H9 (cell line): ENCODE results near the gene BMP8A. TPM values are rescaled to one million over a fixed set of nuclear protein-coding genes. Genes with fewer than 3 reads are reported as not detected.

Experiments used
- DNase-seq: peaks from one replicate; pipeline ENCODE4 v3.0.0-alpha.2; 2017
- H2AFZ ChIP-seq: one replicate; pipeline ENCODE4 v1.6.1; 2013; ENCODE audit warnings: mild to moderate bottlenecking, low read length, control low read depth, moderate library complexity
- H2AK5ac ChIP-seq: 2 replicates; pipeline ENCODE4 v1.6.1; 2013; ENCODE audit warnings: low read length, control low read depth, mixed read lengths; ENCODE audit not compliant: insufficient read length
- H2BK120ac ChIP-seq: one replicate; pipeline ENCODE4 v1.6.1; 2013; ENCODE audit warnings: low read depth, mild to moderate bottlenecking, low read length, control low read depth, inconsistent platforms; ENCODE audit not compliant: poor library complexity, severe bottlenecking
- H2BK12ac ChIP-seq: 2 replicates; pipeline ENCODE4 v1.6.1; 2013; ENCODE audit warnings: low read length, control low read depth, mixed read lengths, low read depth; ENCODE audit not compliant: insufficient read length
- H2BK15ac ChIP-seq: 2 replicates; pipeline ENCODE4 v1.6.1; 2013; ENCODE audit warnings: low read depth, low read length, control low read depth
- H2BK20ac ChIP-seq: one replicate; pipeline ENCODE4 v1.6.1; 2013; ENCODE audit warnings: low read depth, mild to moderate bottlenecking, low read length, control low read depth, inconsistent platforms; ENCODE audit not compliant: poor library complexity, severe bottlenecking
- H2BK5ac ChIP-seq: 2 replicates; pipeline ENCODE4 v1.6.1; 2013; ENCODE audit warnings: low read length, control low read depth, mixed read lengths; ENCODE audit not compliant: insufficient read length
- H3K14ac ChIP-seq: 2 replicates; pipeline ENCODE4 v1.6.1; 2013; ENCODE audit warnings: low read length, control low read depth; ENCODE audit not compliant: insufficient read depth
- H3K18ac ChIP-seq: 2 replicates; pipeline ENCODE4 v1.6.1; 2013; ENCODE audit warnings: low read depth, mild to moderate bottlenecking, mixed read lengths, low read length, control low read depth; ENCODE audit not compliant: insufficient read length
- H3K23ac ChIP-seq: 2 replicates; pipeline ENCODE4 v1.6.1; 2013; ENCODE audit warnings: low read length, control low read depth, mixed read lengths, low read depth; ENCODE audit not compliant: insufficient read length
- H3K23me2 ChIP-seq: 2 replicates; pipeline ENCODE4 v1.6.1; 2013; ENCODE audit warnings: low read depth, mild to moderate bottlenecking, mixed read lengths, low read length, control low read depth; ENCODE audit not compliant: insufficient read length, poor library complexity, severe bottlenecking
- H3K27ac ChIP-seq: 2 replicates; pipeline ENCODE4 v1.5.1; 2013; ENCODE audit warnings: low read length, control low read depth, mixed read lengths, low read depth; ENCODE audit not compliant: insufficient read length
- H3K27me3 ChIP-seq: 2 replicates; pipeline ENCODE4 v1.6.1; 2013; ENCODE audit warnings: low read length, control low read depth, inconsistent platforms; ENCODE audit not compliant: insufficient read depth
- H3K4ac ChIP-seq: 2 replicates; pipeline ENCODE4 v1.6.1; 2013; ENCODE audit warnings: low read depth, mild to moderate bottlenecking, control low read depth, inconsistent platforms, low read length, moderate library complexity
- H3K4me1 ChIP-seq: 2 replicates; pipeline ENCODE4 v1.6.1; 2013; ENCODE audit warnings: low read length, control low read depth, inconsistent platforms; ENCODE audit not compliant: insufficient read depth
- H3K4me2 ChIP-seq: 2 replicates; pipeline ENCODE4 v1.6.1; 2013; ENCODE audit warnings: low read length, control low read depth, mixed read lengths; ENCODE audit not compliant: insufficient read length, insufficient read depth
- H3K56ac ChIP-seq: 2 replicates; pipeline ENCODE4 v1.6.1; 2013; ENCODE audit warnings: low read depth, mild to moderate bottlenecking, mixed read lengths, low read length, control low read depth; ENCODE audit not compliant: insufficient read length
- H3K79me1 ChIP-seq: 2 replicates; pipeline ENCODE4 v1.6.1; 2013; ENCODE audit warnings: low read depth, mild to moderate bottlenecking, moderate library complexity, low read length, control low read depth, inconsistent platforms; ENCODE audit not compliant: insufficient read depth, poor library complexity, severe bottlenecking
- H3K79me2 ChIP-seq: 2 replicates; pipeline ENCODE4 v1.6.1; 2013; ENCODE audit warnings: low read length, control low read depth, inconsistent platforms; ENCODE audit not compliant: insufficient read depth
- H3K9ac ChIP-seq: 2 replicates; pipeline ENCODE4 v1.6.1; 2013; ENCODE audit warnings: low read length, control low read depth, mixed read lengths; ENCODE audit not compliant: insufficient read length; ENCODE audit errors: extremely low read depth
- H3K9me3 ChIP-seq: one replicate; pipeline ENCODE4 v1.6.1; 2013; ENCODE audit warnings: low read depth, low read length, inconsistent platforms; ENCODE audit not compliant: control insufficient read depth
- H3T11ph ChIP-seq: one replicate; pipeline ENCODE4 v1.6.1; 2013; ENCODE audit warnings: mild to moderate bottlenecking, low read length, control low read depth, inconsistent platforms
- H4K20me1 ChIP-seq: one replicate; pipeline ENCODE4 v1.6.1; 2013; ENCODE audit not compliant: control insufficient read depth, insufficient read length, insufficient read depth
- H4K5ac ChIP-seq: 2 replicates; pipeline ENCODE4 v1.6.1; 2013; ENCODE audit warnings: low read depth, mild to moderate bottlenecking, mixed read lengths, low read length, control low read depth; ENCODE audit not compliant: insufficient read length
- H4K8ac ChIP-seq: replicated peaks from 2 replicates; pipeline ENCODE4 v1.6.1; 2013; ENCODE audit warnings: low read length, control low read depth, mixed read lengths, low read depth; ENCODE audit not compliant: insufficient read length
- H4K91ac ChIP-seq: 2 replicates; pipeline ENCODE4 v1.6.1; 2013; ENCODE audit warnings: low read depth, mild to moderate bottlenecking, moderate library complexity, mixed read lengths, low read length, control low read depth; ENCODE audit not compliant: insufficient read length
- H3K27ac Mint-ChIP-seq, 3 experiments: 2 replicates in 2 of 3; 3 replicates in 1 of 3; pipeline ENCODE4 v1.8.0; 2020 to 2021; ENCODE audit warnings: mixed read lengths in 3 of 3, mild to moderate bottlenecking in 1 of 3, moderate library complexity in 1 of 3
- H3K27me3 Mint-ChIP-seq: 2 replicates; pipeline ENCODE4 v1.8.0; 2021; ENCODE audit warnings: low read depth, mild to moderate bottlenecking, moderate library complexity, mixed read lengths
- H3K36me3 Mint-ChIP-seq, 3 experiments: 2 replicates in 2 of 3; 3 replicates in 1 of 3; pipeline ENCODE4 v1.8.0; 2020 to 2021; ENCODE audit warnings: low read depth in 3 of 3, mixed read lengths in 3 of 3; ENCODE audit not compliant: insufficient read depth in 1 of 3
- H3K4me1 Mint-ChIP-seq, 2 experiments: 2 replicates each; pipeline ENCODE4 v1.8.0; 2020; ENCODE audit warnings: mixed read lengths in 2 of 2
- H3K4me3 Mint-ChIP-seq, 2 experiments: 2 replicates in 1 of 2; 3 replicates in 1 of 2; pipeline ENCODE4 v1.8.0; 2020 to 2021; ENCODE audit warnings: mild to moderate bottlenecking in 2 of 2, mixed read lengths in 2 of 2, moderate library complexity in 1 of 2
- H3K9me3 Mint-ChIP-seq, 2 experiments: 2 replicates in 1 of 2; 3 replicates in 1 of 2; pipeline ENCODE4 v1.8.0; 2020; ENCODE audit warnings: mild to moderate bottlenecking in 2 of 2, mixed read lengths in 2 of 2, moderate library complexity in 1 of 2
- WGBS: extraction: QIAGEN DNeasy Blood & Tissue Kit; methylation state at CpG from one replicate; pipeline ENCODE4 v1.1.7; 2013; ENCODE audit warnings: missing lambda C conversion rate, low lambda C conversion rate, mixed read lengths; ENCODE audit not compliant: insufficient read length; ENCODE audit errors: extremely low coverage; 5-methylcytosine and 5-hydroxymethylcytosine counted together
- total RNA-seq: library from RNA; stranded (reverse); gene quantifications from 2 replicates; pipeline ENCODE4 v1.2.1, GENCODE V29; 2021
- TF ChIP-seq, protein P1 (sequence below): fragments of 200-600 bp; sonication (generic); conservative IDR thresholded peaks from 3 replicates; pipeline ENCODE4 v1.8.0; 2021; ENCODE audit warnings: antibody characterized with exemption, mild to moderate bottlenecking

BMP8A gene
- total RNA-seq, 1 experiment from 2014 or later: 0.52 TPM

DNA sequence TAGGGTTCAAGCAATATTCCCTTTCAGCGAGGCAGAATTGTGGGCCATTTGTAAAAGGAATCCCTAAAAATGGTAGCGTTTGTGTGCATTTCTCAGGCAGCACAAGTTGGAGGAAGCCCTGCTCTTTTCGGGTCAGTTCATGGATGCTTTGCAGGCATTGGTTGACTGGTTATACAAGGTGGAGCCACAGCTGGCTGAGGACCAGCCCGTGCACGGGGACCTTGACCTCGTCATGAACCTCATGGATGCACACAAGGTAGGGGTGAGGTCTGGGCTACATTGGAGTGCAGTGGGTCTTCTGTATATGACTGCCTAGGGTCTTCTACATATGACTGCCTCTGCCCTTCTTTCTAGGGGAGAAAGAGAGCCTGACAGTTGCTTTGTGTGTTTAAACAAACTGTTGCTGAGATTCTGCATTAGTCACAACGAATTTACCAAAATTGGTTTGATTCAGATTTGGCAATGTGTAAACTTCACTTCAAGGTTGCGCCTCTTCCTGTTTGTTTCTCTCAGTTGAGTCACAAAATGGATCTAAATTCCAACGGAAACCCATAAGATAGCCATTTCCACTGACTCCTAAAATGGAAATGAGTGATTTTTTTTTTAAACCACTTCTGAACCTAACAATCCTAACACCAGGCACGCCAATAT is 40.4 kb upstream of the BMP8A start:
- H2BK20ac ChIP-seq: no peak overlapping the region
- no peak overlapping the region for H3K27ac ChIP-seq
- H3K9ac ChIP-seq: no peak overlapping the region
- Mint-ChIP-seq H3K4me1 (no peaks in the 10 kb centered on the region), H3K36me3 (peaks cover 64 to 93% (median 91%) of the 10 kb centered on the region in 3 experiments; a peak in 6 of 7 replicates), H3K27ac (no peak overlapping the region), H3K9me3 (no peaks in the 10 kb centered on the region), H3K27me3 (no peaks in the 10 kb centered on the region; the same call in 1 of the 2 replicates), H3K4me3 (no peak overlapping the region)
- H4K8ac ChIP-seq: no peak overlapping the region
- no peaks in the 10 kb centered on the region for H3K23me2 ChIP-seq
- no peaks in the 10 kb centered on the region for H3K27me3 ChIP-seq
- no peak overlapping the region for H3K14ac ChIP-seq
- no peaks in the 10 kb centered on the region for H3K79me1 ChIP-seq
- H3K56ac ChIP-seq: no peak overlapping the region
- H3T11ph ChIP-seq: no peak overlapping the region
- no peak overlapping the region for H2BK120ac ChIP-seq
- H2BK12ac ChIP-seq: no peak overlapping the region
- DNase-seq: no peak
- no peak overlapping the region for H3K4me2 ChIP-seq
- no CpG with 5 or more reads among the region's 10 CpGs for WGBS
- no peak overlapping the region for H3K23ac ChIP-seq
- no peak overlapping the region for H4K91ac ChIP-seq
- H2AK5ac ChIP-seq: no peak overlapping the region
- no peaks in the 10 kb centered on the region for H3K9me3 ChIP-seq
- no peak overlapping the region for H2BK5ac ChIP-seq
- H3K4me1 ChIP-seq: no peaks in the 10 kb centered on the region
- H2BK15ac ChIP-seq: no peak overlapping the region
- no peaks in the 10 kb centered on the region for H3K79me2 ChIP-seq
- TF ChIP-seq, protein P1, sequence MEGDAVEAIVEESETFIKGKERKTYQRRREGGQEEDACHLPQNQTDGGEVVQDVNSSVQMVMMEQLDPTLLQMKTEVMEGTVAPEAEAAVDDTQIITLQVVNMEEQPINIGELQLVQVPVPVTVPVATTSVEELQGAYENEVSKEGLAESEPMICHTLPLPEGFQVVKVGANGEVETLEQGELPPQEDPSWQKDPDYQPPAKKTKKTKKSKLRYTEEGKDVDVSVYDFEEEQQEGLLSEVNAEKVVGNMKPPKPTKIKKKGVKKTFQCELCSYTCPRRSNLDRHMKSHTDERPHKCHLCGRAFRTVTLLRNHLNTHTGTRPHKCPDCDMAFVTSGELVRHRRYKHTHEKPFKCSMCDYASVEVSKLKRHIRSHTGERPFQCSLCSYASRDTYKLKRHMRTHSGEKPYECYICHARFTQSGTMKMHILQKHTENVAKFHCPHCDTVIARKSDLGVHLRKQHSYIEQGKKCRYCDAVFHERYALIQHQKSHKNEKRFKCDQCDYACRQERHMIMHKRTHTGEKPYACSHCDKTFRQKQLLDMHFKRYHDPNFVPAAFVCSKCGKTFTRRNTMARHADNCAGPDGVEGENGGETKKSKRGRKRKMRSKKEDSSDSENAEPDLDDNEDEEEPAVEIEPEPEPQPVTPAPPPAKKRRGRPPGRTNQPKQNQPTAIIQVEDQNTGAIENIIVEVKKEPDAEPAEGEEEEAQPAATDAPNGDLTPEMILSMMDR: no peak
- no peak overlapping the region for H3K18ac ChIP-seq
- H2AFZ ChIP-seq: no peak overlapping the region
- no peak overlapping the region for H3K4ac ChIP-seq
- no peaks in the 10 kb centered on the region for H4K20me1 ChIP-seq
- H4K5ac ChIP-seq: no peak overlapping the region
